Parathyroid adenoma (tissue), 2 donors: ENCODE measurements around the gene CRB1.

ENCODE experiments used
- H2AFZ ChIP-seq: fragments of 300-600 bp; sonication (generic); one replicate; pipeline ENCODE4 v1.7.0; 2017; ENCODE audit warnings: antibody characterized with exemption, mild to moderate bottlenecking
- H3K27ac ChIP-seq: fragments of 300-600 bp; sonication (generic); one replicate; pipeline ENCODE4 v1.7.0; 2017
- H3K27me3 ChIP-seq: fragments of 300-600 bp; sonication (generic); one replicate; pipeline ENCODE4 v1.7.0; 2017; ENCODE audit warnings: low read length; ENCODE audit not compliant: control insufficient read depth, insufficient read depth
- H3K36me3 ChIP-seq: fragments of 300-600 bp; sonication (generic); one replicate; pipeline ENCODE4 v1.7.0; 2017; ENCODE audit warnings: low read length; ENCODE audit not compliant: control insufficient read depth, insufficient read depth
- H3K4me1 ChIP-seq: fragments of 300-600 bp; sonication (generic); one replicate; pipeline ENCODE4 v1.7.0; 2017; ENCODE audit warnings: control low read depth
- H3K4me2 ChIP-seq: fragments of 300-600 bp; sonication (generic); one replicate; pipeline ENCODE4 v1.7.0; 2017; ENCODE audit warnings: low read length
- H3K4me3 ChIP-seq: fragments of 300-600 bp; sonication (generic); one replicate; pipeline ENCODE4 v1.7.0; 2017; ENCODE audit warnings: low read depth, low read length
- H3K79me2 ChIP-seq: fragments of 300-600 bp; sonication (generic); one replicate; pipeline ENCODE4 v1.7.0; 2017; ENCODE audit warnings: control low read depth
- H3K9ac ChIP-seq: fragments of 300-600 bp; sonication (generic); one replicate; pipeline ENCODE4 v1.7.0; 2017; ENCODE audit warnings: mild to moderate bottlenecking
- H3K9me3 ChIP-seq: fragments of 300-600 bp; sonication (generic); one replicate; pipeline ENCODE4 v1.7.0; 2017; ENCODE audit warnings: low read length; ENCODE audit not compliant: control insufficient read depth
- CTCF ChIP-seq: fragments of 300-600 bp; sonication (generic); IDR thresholded peaks from one replicate; pipeline ENCODE4 v1.7.0; 2017; ENCODE audit warnings: antibody characterized with exemption, mild to moderate bottlenecking
- donor health status: primary hyperparathyroidism.

CRB1 gene

GRCh38 chr1:197250616-197251015 lies 17.4 kb upstream of the CRB1 start:
- no peak overlapping the region for H3K27ac ChIP-seq
- H3K79me2 ChIP-seq: no peaks in the 10 kb centered on the region
- H2AFZ ChIP-seq: no peak overlapping the region
- TF ChIP-seq CTCF: no peak
- no peak overlapping the region for H3K4me3 ChIP-seq
- H3K4me1 ChIP-seq: no peaks in the 10 kb centered on the region
- no peaks in the 10 kb centered on the region for H3K27me3 ChIP-seq
- no peak overlapping the region for H3K4me2 ChIP-seq
- no peaks in the 10 kb centered on the region for H3K9me3 ChIP-seq
- H3K9ac ChIP-seq: no peak overlapping the region
- H3K36me3 ChIP-seq: no peaks in the 10 kb centered on the region

- TF ChIP-seq CTCF: no peak
- Histone ChIP-seq H3K27ac (no peak overlapping the region), H3K4me3 (no peak overlapping the region), H3K9me3 (no peaks in the 10 kb centered on the region), H3K79me2 (no peaks in the 10 kb centered on the region), H3K36me3 (no peaks in the 10 kb centered on the region), H3K9ac (no peak overlapping the region), H2AFZ (no peak overlapping the region), H3K27me3 (no peaks in the 10 kb centered on the region), H3K4me1 (no peaks in the 10 kb centered on the region), H3K4me2 (no peak overlapping the region)
These were observed 15.1 kb upstream of the CRB1 start for GRCh38 chr1:197252973-197253372.

- TF ChIP-seq CTCF: no peak
- H3K4me2 ChIP-seq: no peak overlapping the region
- H3K27ac ChIP-seq: no peak overlapping the region
- no peaks in the 10 kb centered on the region for H3K27me3 ChIP-seq
- no peaks in the 10 kb centered on the region for H3K79me2 ChIP-seq
- no peak overlapping the region for H3K9ac ChIP-seq
- no peak overlapping the region for H2AFZ ChIP-seq
- no peak overlapping the region for H3K4me3 ChIP-seq
- H3K9me3 ChIP-seq: no peaks in the 10 kb centered on the region
- H3K36me3 ChIP-seq: no peaks in the 10 kb centered on the region
- no peaks in the 10 kb centered on the region for H3K4me1 ChIP-seq
These were observed 13.2 kb upstream of the CRB1 start for GRCh38 chr1:197254866-197255265.

GRCh38 chr1:197264936-197265567 lies 3.0 kb upstream of the CRB1 start:
- no peaks in the 10 kb centered on the region for H3K79me2 ChIP-seq
- H3K27ac ChIP-seq: no peak overlapping the region
- TF ChIP-seq CTCF: no peak
- H2AFZ ChIP-seq: no peak overlapping the region
- no peaks in the 10 kb centered on the region for H3K36me3 ChIP-seq
- H3K9ac ChIP-seq: no peak overlapping the region
- H3K4me2 ChIP-seq: no peak overlapping the region
- no peak overlapping the region for H3K4me3 ChIP-seq
- H3K4me1 ChIP-seq: no peaks in the 10 kb centered on the region
- H3K27me3 ChIP-seq: no peaks in the 10 kb centered on the region
- no peaks in the 10 kb centered on the region for H3K9me3 ChIP-seq

GRCh38 chr1:197269053-197269452 lies 1.0 kb downstream of the CRB1 start:
- no peaks in the 10 kb centered on the region for H3K36me3 ChIP-seq
- no peak overlapping the region for H3K9ac ChIP-seq
- no peak overlapping the region for H2AFZ ChIP-seq
- no peaks in the 10 kb centered on the region for H3K27me3 ChIP-seq
- no peaks in the 10 kb centered on the region for H3K9me3 ChIP-seq
- H3K4me3 ChIP-seq: no peak overlapping the region
- TF ChIP-seq CTCF: no peak
- H3K79me2 ChIP-seq: no peaks in the 10 kb centered on the region
- H3K27ac ChIP-seq: no peak overlapping the region
- H3K4me1 ChIP-seq: no peaks in the 10 kb centered on the region
- H3K4me2 ChIP-seq: no peak overlapping the region
